GM21423 (cell line): ENCODE data around the gene SMAD3.
A peak's percentile ranks its signal among the peaks of the same experiment; 100 is the strongest.

Experiments
- ATAC-seq: cut with Tn5 transposase; IDR thresholded peaks from one replicate; pipeline ENCODE4 v1.9.1; 2021; ENCODE audit warnings: mild to moderate bottlenecking, moderate library complexity; ENCODE audit not compliant: unreplicated experiment

Gene SMAD3

GRCh38 chr15:67080118-67080899, 14.9 kb downstream of the SMAD3 start:
- ATAC-seq, result no peak

- ATAC-seq, result peak; percentile 45
These were observed 15.6 kb downstream of the SMAD3 start for GRCh38 chr15:67080900-67081431.

- ATAC-seq, result no peak
These were observed 16.7 kb downstream of the SMAD3 start for GRCh38 chr15:67082007-67082536.

- ATAC-seq, result no peak
These were observed 17.8 kb downstream of the SMAD3 start for GRCh38 chr15:67083135-67083762.

GRCh38 chr15:67084561-67084960, 19.2 kb downstream of the SMAD3 start:
- ATAC-seq, result no peak

- ATAC-seq, result peak; percentile 16
These were observed 19.9 kb downstream of the SMAD3 start for GRCh38 chr15:67085237-67085817.

- peak; percentile 46 for ATAC-seq
These were observed 20.6 kb downstream of the SMAD3 start for GRCh38 chr15:67085818-67086636.

DNA sequence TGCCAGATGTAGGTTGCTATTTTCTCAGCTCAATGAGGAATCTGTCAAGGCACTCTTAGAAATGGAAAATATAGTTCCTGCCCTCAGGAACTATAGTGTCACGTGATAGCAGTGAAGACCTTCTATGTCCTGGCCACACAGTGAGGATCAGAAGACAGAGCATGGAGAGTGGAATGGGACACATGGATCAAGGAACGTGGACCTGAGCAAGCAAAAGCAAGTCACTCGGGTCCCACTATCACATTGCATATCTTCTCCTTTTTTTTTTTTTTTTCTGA, 21.2 kb downstream of the SMAD3 start:
- ATAC-seq, result no peak

- ATAC-seq, result no peak
These were observed 22.2 kb downstream of the SMAD3 start for GRCh38 chr15:67087507-67088172.

DNA sequence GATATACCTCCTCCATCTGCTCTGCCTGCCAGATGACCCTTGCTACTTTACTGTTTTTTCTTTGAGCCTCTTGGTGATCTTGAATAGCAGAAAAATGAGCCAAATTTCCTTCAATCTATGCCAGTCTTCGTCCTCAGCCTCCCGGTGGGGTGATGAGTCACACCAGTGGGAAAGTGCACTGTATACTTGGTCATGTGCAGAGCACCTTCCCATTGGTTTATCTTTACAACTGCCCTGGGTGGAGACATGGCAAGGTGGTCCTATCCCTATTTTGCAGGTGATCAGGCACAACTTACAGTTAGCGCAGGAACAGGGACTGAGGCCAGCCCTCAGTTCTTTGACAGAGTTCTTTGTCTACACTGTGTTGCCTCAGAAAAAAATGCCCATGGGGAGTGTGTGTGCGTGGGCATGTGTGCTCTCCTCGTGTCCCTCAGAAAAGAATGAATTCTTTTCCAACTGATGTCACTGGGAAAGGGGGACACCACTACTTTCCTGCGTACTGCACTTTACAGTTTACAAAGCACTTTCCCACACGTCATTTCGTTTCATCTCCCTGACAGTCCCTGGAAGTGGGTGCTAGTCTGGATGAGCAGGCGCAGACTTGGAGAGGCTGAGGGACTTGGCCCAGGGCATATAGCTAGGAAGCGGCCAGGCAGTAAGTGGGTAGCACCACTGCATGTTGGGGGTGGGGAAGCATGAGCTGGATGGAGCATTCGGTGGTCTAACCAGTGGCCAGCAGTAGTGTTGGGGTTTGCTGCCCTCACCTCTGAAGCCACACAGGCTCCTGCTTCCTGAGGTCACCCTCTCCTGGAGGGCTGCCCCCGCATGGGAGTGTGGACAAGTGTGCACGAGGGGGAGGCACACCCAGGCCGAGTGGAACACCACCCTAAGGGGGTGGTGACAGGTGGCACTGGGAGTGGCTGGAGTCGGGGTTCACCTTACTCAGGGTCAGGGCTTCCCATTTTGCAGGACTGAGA, 24.1 kb downstream of the SMAD3 start:
- no peak for ATAC-seq

DNA sequence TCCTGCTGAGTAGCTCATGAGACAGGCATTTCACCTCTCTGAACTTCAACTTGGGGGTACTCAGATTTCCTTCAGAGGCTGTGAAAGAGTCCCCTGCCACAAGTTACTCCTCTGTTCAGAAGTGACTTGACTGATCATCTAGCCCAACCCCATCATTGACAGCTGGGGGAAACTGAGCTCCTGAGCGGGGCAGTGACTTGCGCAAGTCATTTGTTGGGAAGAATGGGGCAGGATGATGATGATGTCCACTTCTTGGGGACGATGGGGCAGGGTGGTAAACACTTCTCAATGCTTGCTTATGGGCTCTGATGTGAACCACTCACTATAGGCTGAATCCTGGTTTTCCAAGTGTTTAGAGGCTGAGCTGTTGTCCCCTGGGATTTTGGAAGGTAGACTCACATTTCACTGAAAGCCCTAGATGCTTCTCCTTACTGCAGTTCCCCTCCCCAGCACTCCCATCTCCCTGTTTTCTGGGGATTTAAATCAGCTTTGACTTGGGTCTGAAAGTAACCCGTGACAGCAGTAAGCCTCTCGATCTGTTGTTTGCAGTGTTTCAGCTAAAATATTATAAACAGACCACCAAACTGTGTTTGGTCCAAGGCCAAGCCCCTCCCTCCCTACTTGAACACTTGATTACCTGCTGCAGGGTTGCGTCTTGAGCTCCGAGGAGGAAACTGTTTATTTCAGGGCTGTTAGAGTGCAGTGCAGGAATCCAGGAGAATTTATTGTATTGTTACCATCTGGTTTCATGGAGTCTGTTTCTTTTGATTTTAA, 25.1 kb downstream of the SMAD3 start:
- no peak for ATAC-seq

DNA sequence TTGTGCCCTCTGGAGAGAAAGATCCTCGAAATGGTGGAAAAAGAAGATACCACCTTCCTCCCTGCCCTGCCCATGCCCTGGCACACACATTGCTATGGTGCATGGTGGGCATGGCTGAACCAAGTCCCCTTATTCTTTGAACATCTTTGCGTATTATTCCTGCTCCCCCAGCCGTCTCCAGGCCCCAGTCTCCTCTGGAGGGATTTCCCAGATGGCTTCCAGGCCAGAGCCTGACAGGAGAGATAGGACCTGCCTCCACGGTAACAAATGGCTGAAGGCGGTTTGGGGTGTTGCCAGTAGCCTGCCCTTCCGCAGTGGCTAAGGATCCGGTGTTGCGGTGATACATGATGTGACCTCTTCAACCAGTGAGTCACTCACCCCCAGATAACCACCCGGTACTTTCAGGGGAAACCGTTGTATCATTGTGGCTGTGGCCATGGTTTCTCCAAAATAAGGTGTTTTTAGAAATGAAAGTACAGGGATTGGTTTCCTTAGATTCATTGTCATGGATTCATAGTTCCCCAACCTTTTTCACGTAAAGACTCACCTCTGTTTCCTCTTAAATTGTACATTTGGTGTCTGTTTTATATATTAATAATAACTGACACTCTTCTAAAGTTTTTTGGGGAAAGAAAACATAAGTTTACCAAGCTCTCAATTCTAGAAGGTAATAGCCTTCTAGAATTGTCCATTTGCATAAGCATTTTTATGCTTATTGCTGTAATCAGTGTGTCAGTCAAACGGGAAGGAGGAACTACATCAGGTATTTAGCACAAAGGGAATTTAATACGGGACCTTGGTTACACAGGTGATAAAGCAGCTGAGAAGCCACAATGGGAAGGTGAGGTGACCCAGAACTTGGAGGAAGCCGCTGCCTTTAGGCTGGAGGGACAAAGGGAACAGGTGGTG, 25.9 kb downstream of the SMAD3 start:
- ATAC-seq, result peak; percentile 78

- ATAC-seq, result no peak
These were observed 26.7 kb downstream of the SMAD3 start for GRCh38 chr15:67091980-67092677.

GRCh38 chr15:67092752-67093503, 27.5 kb downstream of the SMAD3 start:
- ATAC-seq, result no peak

GRCh38 chr15:67093504-67093862, 28.1 kb downstream of the SMAD3 start:
- peak; percentile 36 for ATAC-seq
